Posterior vena cava (tissue), 2 donors: ENCODE measurements around the gene IGSF3. TPM values are rescaled to one million over a fixed set of nuclear protein-coding genes. Genes with fewer than 3 reads are reported as not detected.
"Not testable (repeated sequence)": the region's sequence is repeated elsewhere in the genome, so short reads cannot be mapped to it uniquely, and the experiment has no call there.

Source experiments
- DNase-seq: peaks from one replicate; pipeline ENCODE4 v3.0.0-alpha.2; 2020; ENCODE audit warnings: low spot score
- intact Hi-C, 2 donors: fragments of 100-400 bp; cut with DNase I; formaldehyde crosslinking; loops; one replicate each; pipeline versions ENCODE4 v1.14.1 to v1.14.2; 2022 to 2023
- total RNA-seq, 2 donors: library from RNA; stranded (reverse); fragmentation: NEBNext Ultra II Directional; extraction: Animal tissue kit (Norgen Biotek cat#: 25700); gene quantifications; one replicate each; pipeline ENCODE4 v1.2.1, GENCODE V29; 2021
- donor health status: DM: yes; HTN: yes; CAD: no.
- donor health status: DM: yes; HTN: yes; CAD: no.

The IGSF3 gene
- total RNA-seq, 2 donors from 2014 or later, result 2.2 to 3.0 TPM

- peak; percentile 97 for DNase-seq
- intact Hi-C loops, result loop anchor here (10.0 kb wide), 2 partner anchors 196 to 484 kb away; partner anchors contain the start of gene ATP1A1 (in 1 of the 2)
These were observed 96.9 kb downstream of the IGSF3 start, which contains the start of gene CD58 for GRCh38 chr1:116570358-116571214. Gene CD58 (minus strand): TSS chr1:116571026. CDS start chr1:116570972, 54 bp downstream.

GRCh38 chr1:116569776-116570357, 97.7 kb downstream of the IGSF3 start:
- peak; percentile 83 for DNase-seq
- intact Hi-C loops, result loop anchor here (10.0 kb wide), 2 partner anchors 195 to 485 kb away; partner anchors contain the start of gene ATP1A1 (in 1 of the 2)

DNA sequence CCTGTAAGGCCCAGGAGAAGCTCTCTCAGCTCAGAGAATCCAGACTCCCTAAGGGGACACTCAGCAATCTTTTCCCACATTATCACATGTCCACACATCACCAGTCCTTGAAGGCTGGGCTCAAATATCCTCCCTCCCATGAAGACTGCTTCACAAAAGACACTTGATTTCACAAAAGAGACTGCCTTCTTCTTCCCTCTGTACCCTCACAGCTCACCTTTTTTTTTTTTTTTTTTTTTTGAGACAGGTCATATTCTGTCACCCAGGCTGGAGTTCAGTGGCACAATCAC, 98.2 kb downstream of the IGSF3 start:
- no peak for DNase-seq
- intact Hi-C loops, result no loop called here

- intact Hi-C loops, result no loop called here
- no peak for DNase-seq
These were observed 98.7 kb downstream of the IGSF3 start for GRCh38 chr1:116568662-116569380.

- no peak for DNase-seq
- intact Hi-C loops, result no loop called here
These were observed 99.5 kb downstream of the IGSF3 start for GRCh38 chr1:116567790-116568661.

GRCh38 chr1:116565222-116565621, 102.3 kb downstream of the IGSF3 start:
- DNase-seq, result no peak
- intact Hi-C loops, result no loop called here

GRCh38 chr1:116564426-116564825, 103.1 kb downstream of the IGSF3 start:
- intact Hi-C loops, result no loop called here

DNA sequence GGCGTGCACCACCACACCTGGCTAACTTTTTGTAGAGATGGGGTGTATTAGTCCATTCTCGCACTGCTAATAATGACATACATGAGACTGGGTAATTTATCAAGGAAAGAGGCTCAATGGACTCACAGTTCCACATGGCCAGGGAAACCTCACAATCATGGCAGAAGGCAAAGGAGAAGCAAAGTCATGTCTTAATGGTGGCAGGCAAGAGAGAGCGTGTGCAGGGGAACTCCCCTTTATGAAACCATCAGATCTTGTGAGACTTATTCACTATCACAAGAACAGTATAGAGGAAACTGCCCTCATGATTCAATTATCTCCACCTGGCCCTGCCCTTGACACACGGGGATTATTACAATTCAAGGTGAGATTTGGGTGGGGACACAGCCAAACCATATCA, 105.1 kb downstream of the IGSF3 start:
- intact Hi-C loops, result not testable (repeated sequence)

More at GRCh38 chr1:116564426-116564825, 103.1 kb downstream of the IGSF3 start:
- no peak for DNase-seq

GRCh38 chr1:116561563-116561962, 106.0 kb downstream of the IGSF3 start:
- intact Hi-C loops, result no loop called here
- no peak for DNase-seq

More for the DNA sequence above, 105.1 kb downstream of the IGSF3 start:
- not testable (repeated sequence) for DNase-seq

DNA sequence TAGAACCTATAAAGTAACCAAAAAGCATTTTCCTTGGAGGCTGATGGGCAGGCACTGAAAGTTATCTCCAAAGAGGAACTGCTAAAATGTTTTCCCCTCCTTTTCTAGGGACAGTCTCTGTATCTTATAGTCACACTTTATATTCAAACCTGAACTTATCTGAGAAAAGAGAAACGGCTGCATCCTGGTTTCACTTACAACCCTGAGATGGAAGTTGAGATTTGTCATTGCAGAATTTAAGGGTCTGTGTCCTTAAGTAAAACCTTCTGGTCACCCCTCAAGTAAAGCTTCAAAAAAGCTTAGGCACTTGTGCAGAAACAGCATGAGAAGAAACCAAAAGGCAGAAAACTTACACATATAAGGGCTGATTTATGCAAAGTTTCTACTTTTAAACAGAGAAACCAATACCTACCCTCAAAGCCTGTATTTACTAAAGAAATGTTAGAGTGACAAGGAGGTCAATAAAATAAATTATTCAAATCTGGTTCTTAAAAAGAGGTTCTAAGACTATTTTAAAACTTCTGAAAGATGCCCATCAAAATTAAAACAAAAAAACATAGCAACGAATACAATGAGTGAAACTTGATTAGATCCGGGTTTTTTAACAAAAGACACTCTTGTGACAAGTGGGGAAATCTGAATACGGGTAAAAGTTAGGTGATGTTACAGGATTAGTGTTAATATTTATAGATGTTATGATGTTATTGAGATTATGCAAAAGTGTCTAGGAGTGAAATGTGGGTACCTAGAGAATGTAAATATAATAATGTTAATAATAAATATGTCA, 106.6 kb downstream of the IGSF3 start:
- no peak for DNase-seq
- intact Hi-C loops, result no loop called here

DNA sequence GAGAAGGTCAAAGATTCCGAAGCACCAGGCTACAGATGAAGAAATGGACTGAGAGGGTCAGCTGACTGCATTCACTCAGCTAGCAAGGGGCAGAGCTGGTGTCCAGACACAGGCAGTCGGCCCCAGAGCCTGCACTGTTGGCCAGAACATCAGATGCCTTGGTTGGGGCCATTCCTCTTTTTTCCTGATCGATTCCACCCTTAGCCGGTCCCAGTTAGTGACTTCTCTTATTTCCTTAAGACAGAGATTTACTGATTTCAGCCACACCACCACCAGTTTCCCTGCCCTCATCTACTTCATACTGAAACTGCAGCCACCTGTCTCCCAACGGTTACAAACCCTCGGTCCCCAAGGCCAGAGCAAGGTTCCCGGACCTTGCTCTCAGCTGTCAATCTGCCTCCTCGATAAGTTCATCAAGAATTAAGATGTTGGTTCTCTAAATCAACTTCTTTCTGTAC, 108.2 kb downstream of the IGSF3 start:
- DNase-seq, result no peak
- intact Hi-C loops, result no loop called here

GRCh38 chr1:116558571-116558970, 109.0 kb downstream of the IGSF3 start:
- no peak for DNase-seq
- intact Hi-C loops, result no loop called here

DNA sequence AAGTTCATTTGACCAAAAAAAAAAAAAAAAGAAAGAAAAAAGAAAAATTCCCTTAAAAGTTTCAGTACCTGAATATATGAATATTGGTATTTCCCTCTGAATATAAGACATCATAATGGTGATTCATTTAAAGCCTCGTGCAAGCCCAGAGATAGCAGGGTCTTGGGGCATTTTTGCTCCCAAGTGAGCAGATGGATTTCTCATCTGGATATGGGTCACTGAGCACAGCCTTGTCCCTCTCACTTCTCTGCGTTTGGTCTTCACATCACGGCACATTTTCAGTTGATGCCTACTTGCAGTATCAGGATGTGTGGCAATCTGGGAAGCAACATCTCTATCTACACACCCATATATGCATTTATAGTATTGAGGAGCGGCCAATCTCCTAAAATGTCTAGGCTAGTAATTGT, 109.4 kb downstream of the IGSF3 start:
- intact Hi-C loops, result no loop called here
- no peak for DNase-seq

GRCh38 chr1:116557323-116557878, 110.1 kb downstream of the IGSF3 start:
- intact Hi-C loops, result no loop called here
- no peak for DNase-seq

DNA sequence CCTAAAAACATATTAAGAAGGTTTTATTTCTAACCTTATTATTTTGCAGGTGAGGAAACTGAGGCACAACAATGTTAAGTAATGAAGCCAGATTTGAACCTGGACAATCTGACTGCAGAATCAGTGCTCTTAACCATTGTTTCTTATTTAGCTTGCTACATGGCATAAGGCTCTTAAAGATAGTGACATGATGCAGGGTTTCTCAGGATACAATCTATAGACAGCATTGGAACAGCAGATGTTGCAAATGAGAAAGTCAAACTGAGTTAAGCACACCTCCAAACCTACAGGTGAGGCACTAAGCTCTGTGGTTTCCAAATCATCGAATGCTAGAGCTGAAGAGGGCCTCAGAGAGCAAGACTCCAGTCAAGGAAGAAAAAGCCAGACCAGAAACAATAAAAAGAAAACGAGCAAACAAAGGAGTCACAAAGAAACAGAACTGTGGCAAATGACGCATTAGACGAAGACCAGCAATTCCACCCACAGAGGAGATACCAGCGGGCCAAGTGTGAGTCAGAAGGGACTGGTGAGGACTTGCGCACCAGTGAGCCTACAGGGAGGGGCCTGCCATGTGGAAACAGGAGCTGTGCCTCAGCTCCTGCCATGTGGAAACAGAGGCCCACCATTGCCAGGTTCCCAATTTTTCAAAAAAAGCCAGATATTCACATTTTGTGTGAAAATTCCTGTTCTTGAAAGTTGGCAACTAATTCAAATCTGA, 111.1 kb downstream of the IGSF3 start:
- peak; percentile 88 for DNase-seq
- intact Hi-C loops, result no loop called here

GRCh38 chr1:116554924-116555323, 112.6 kb downstream of the IGSF3 start:
- intact Hi-C loops, result no loop called here
- DNase-seq, result no peak

DNA sequence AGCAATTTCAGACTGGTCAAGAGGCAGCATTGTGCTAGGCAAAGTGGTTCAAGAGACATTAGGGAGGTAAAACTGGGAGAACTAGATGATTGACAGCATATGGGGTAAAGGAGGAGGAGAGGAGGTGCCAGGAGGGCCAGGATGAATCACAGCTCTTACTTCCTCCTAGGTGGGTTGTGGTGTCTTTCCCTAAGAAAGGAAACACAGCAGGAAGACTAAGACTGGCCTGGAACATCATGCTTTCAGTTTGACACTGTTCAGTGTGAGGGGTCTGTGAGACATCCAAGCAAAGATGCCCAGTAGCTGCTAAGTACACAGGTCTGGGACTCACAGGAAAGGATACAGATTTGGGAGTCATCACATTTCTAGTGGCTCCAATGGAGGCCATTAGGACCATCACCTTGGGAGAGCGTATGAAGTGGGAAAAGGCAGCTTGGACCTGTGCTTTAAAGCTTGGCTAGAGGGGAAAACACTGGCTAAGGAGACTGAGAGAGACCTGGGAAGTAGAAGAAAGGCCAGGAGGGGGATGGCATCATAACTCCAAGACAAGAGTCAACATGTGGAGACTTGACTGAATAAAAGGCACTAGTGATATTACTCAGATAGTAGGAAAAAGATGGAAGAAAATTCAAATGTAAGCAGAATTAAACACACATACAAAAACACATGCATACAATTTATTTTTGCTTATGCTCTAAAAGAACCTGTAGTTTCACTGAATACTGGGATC, 114.0 kb downstream of the IGSF3 start:
- intact Hi-C loops, result no loop called here
- no peak for DNase-seq
